IMR-90 (cell line): ENCODE measurements around the gene MTHFD2L.

Experiments
- MAZ ChIP-seq: IDR thresholded peaks from 2 replicates; pipeline ENCODE4 v1.6.1; 2012; ENCODE audit warnings: low read depth, mild to moderate bottlenecking, low read length, improper control_type of control experiment, moderate library complexity, borderline replicate concordance
- TF ChIP-seq, protein P1 (sequence below): fragments of 150-350 bp; IDR thresholded peaks from 2 replicates; pipeline ENCODE4 v1.6.1; 2016; ENCODE audit warnings: low read depth, mild to moderate bottlenecking, low read length, moderate library complexity, borderline replicate concordance

DNA sequence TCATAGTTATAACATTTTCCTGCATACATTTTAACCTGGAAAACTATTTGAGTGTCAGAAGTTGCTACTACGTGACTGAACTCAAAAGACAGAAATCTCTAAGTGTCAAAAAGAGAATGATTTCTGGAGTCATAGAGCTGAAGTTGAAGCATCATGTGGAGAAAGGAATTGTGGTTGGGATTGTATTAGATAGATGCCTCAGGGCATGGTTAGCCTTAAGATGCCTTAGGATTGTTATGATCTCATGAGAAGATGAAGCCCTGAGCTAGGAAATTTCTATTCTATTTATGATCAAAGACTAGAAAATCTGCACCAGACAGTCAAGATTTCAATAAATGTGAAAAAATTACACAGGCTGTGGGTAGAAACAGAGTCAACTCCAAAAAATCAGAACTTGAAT lies 170.6 kb downstream of the MTHFD2L start:
- no peak for TF ChIP-seq MAZ
- TF ChIP-seq, protein P1, sequence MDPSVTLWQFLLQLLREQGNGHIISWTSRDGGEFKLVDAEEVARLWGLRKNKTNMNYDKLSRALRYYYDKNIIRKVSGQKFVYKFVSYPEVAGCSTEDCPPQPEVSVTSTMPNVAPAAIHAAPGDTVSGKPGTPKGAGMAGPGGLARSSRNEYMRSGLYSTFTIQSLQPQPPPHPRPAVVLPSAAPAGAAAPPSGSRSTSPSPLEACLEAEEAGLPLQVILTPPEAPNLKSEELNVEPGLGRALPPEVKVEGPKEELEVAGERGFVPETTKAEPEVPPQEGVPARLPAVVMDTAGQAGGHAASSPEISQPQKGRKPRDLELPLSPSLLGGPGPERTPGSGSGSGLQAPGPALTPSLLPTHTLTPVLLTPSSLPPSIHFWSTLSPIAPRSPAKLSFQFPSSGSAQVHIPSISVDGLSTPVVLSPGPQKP: no peak
